Renal pelvis (tissue), 4 donors: Measurements from ENCODE around the gene SMTN. TPM values are rescaled to one million over a fixed set of nuclear protein-coding genes. Genes with fewer than 3 reads are reported as not detected.

Source experiments
- DNase-seq: peaks from one replicate; pipeline ENCODE4 v3.0.0-alpha.2; 2013
- polyA plus RNA-seq, 3 donors: library from polyadenylated mRNA; unstranded; fragments of 120-200 nt; gene quantifications; one replicate each; pipeline ENCODE4 v1.2.1, GENCODE V29; 2013; ENCODE audit not compliant: insufficient read length in 3 of 3

The SMTN gene
- polyA plus RNA-seq, 3 donors = 42.3 to 56.5 (median 47.5) TPM

DNA sequence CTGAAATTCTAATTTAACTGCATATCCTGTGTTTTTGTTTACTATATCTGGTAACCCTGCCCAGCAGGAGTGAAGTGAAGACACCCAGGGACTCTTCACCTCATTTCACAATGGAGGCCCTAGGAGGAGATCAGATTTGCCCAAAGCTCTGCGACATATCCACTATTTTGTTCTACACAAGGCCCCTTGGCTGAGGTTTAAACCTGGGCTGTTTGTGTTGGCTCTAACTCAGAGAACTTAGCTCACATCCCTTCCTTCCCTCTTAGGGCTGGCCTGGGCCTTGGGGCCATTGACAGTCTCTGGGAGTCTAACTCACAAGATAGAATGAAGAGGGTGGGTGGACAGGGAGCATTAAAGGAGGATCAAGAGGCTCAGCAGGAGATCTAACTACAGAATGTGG is 67.4 kb downstream of the SMTN start:
- no peak for DNase-seq

DNA sequence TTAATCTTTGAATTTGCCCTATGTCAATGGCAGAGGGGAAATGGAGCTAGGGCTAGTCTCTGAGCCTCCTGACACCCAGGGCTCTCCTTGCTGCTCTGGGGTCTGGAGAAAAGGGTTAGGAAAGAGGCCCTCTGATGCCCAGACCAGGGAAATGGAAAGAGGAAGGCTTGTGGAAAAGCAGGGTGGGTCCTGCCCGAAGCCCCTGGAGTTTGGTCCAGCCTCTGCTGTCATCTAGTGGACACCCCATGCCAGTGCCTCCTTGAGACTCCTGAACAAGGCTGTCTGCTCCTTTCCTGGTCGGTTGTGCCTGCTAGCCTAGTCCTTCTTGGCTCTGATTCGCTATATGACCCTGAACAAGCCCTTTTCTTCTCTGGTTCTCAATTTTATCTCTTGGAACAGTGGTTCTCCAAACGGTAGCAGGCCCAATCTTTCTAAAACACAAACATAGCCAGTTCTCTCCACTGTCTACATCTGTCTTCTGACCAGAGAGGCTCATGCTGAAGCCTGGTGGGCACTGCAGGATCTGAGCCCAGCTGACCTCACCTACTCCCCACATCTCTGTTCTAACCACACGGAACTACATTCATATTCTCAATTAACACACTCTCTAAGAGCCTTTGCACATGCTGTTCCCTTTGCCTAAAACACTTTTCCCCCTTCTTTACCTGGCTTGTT is 68.0 kb downstream of the SMTN start:
- DNase-seq = peak; percentile 58

DNA sequence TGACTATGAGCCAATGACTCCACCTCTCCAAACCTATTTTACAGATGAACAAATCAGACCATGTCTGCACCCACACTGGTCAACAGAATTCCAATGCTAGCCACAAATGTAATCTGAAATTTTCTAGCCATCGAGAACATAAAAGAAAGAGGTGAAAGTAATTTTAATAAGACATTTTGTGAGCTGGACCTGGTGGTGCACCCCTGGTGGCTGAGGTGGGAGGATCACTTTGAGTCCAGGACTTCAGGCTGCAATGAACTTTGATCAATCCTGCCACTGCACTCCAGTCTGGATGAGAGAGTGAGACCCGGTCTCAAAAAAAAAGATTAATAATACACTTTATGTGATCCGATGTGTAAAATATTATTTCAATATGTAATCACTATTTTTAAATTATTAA is 69.5 kb downstream of the SMTN start:
- no peak for DNase-seq

DNA sequence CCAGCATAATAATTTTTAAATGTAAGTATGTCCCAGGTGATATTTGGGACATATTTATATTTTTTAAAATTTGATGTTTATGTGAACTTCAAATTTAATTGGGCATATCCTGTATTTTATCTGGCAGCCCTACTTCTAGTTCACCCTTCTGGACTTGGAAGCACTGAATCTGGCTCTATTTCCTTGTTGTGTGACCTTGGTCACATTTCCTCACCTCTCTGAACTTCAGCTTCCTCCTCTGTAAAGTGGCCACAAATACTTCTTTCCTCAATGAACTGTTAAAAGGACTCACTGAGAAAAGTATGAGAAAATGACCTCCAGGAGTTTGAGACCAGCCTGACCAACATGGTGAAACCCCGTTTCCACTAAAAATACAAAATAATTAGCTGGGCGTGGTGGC is 70.8 kb downstream of the SMTN start:
- DNase-seq = no peak

DNA sequence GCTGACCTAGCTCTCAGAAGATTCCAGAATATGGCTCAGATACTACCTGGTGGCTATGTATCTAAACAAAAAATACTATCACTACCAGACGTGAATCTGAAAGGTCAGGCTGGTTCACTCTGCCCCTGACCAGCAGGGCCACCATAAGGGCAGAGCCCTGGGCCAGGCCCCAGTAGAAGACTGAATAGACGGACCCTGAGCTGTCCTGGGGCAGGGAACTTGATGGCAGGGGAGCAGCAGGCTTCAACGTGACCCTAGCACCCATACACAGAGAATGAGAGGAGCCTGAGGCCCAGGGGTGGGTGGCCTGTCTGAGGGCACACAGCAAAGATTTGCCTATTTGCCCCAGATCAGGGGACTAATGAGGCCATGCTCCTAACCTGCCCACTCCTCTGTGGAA is 72.2 kb downstream of the SMTN start:
- no peak for DNase-seq

Other genes with a start within 250 kb of the SMTN start
- gene MORC2, start 112.5 kb upstream of the SMTN start, polyA plus RNA-seq = 10 to 100 TPM; 31.6 to 41.7 (median 35.2) TPM
- gene TUG1, start 112.1 kb upstream of the SMTN start, polyA plus RNA-seq = 100 to 1,000 TPM; 191 to 205 (median 200) TPM
- 10 to 100 TPM in 1 of 3 donors, 1 to 10 TPM in 2; 7.6 to 13.5 (median 9.3) TPM for gene SELENOM, start 26.2 kb downstream of the SMTN start, polyA plus RNA-seq
- 1 to 10 TPM; 4.2 to 6.1 (median 5.8) TPM for gene INPP5J, start 41.6 kb downstream of the SMTN start, polyA plus RNA-seq
- gene PLA2G3, start 59.2 kb downstream of the SMTN start, polyA plus RNA-seq = under 1 TPM; 0.16 to 0.21 (median 0.19) TPM
- 10 to 100 TPM; 52.6 to 56.8 (median 53.1) TPM for gene RNF185, start 78.9 kb downstream of the SMTN start, polyA plus RNA-seq
- gene LIMK2, start 131.0 kb downstream of the SMTN start, polyA plus RNA-seq = 10 to 100 TPM; 47.6 to 68.8 (median 67.3) TPM
- 10 to 100 TPM; 11.3 to 14.9 (median 14.5) TPM for gene PIK3IP1, start 211.2 kb downstream of the SMTN start, polyA plus RNA-seq